Measurements from ENCODE around the gene CPA5. TPM values are rescaled to one million over a fixed set of nuclear protein-coding genes. Genes with fewer than 3 reads are reported as not detected.
"Not testable (repeated sequence)": the region's sequence is repeated elsewhere in the genome, so short reads cannot be mapped to it uniquely, and the experiment has no call there.

Gene CPA5
- total RNA-seq, 1 experiment from 2014 or later: not detected

GRCh38 chr7:130374507-130374906 is 29.9 kb downstream of the CPA5 start:
- no peak for DNase-seq (ENCODE audit: extremely low read depth, low read depth)

DNA sequence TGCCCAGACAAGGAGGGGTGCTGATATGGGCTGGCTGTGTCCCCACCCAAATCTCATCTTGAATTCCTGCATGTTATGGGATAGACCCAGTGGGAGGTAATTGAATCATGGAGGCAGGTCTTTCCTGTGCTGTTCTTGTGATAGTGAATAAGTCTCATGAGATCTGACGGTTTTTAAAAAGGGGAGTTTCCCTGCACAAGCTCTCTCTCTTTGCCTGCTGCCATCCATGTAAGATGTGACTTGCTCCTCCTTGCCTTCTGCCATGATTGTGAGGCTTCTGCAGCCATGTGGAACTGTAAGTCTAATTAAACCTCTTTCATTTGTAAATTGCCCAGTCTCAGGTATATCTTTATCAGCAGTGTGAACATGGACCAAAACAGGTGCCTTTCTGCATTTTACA is 31.8 kb downstream of the CPA5 start:
- DNase-seq (ENCODE audit: extremely low read depth, low read depth): not testable (repeated sequence)

DNA sequence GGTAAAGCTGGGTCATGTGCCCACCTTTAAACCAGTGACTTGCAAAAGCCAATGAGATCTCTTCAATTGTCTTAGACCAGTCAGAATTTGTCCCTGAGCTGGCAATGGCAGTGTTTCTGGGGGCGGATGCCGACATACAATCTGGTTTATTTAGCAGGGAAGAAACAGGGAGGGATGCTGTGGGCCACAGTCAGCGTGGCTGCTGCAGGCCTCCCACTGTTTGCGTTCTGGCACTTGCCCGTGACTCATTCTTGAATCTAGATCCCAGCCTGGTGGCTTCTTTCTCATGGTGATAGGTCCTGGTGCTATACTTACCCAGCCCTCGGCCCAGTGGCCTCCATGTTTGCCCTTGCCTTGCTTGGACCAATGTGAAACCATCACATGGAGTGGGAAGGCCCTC is 32.6 kb downstream of the CPA5 start:
- DNase-seq (ENCODE audit: extremely low read depth, low read depth): no peak

DNA sequence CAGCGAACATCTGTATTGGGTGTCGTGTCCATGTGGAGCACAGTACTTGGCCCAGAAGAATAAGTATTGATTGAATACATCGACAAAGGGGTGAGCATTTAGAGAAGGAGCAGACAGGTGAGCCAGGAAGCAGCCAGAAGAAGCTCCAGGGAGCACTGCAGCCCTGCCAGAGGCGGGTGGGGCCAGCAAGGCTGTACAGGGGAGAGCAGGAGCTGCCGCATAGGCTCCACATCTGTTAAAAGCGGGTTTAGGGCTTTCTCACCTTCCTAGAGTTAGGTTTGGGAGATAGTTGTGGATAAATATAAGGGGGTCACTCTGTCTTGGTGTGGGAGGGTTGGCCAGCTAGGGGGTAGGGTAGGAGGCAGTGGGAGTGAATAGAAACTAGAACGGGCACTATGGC is 34.4 kb downstream of the CPA5 start:
- DNase-seq (ENCODE audit: extremely low read depth, low read depth): no peak

GRCh38 chr7:130379532-130379920 is 34.9 kb downstream of the CPA5 start:
- DNase-seq (ENCODE audit: extremely low read depth, low read depth): no peak

- DNase-seq (ENCODE audit: extremely low read depth, low read depth): no peak
Measured at GRCh38 chr7:130379921-130380860, 35.6 kb downstream of the CPA5 start, which contains the start of gene CPA1. CPA1 (plus strand) TSS chr7:130380494; CDS start chr7:130380521, 27 bp downstream.

DNA sequence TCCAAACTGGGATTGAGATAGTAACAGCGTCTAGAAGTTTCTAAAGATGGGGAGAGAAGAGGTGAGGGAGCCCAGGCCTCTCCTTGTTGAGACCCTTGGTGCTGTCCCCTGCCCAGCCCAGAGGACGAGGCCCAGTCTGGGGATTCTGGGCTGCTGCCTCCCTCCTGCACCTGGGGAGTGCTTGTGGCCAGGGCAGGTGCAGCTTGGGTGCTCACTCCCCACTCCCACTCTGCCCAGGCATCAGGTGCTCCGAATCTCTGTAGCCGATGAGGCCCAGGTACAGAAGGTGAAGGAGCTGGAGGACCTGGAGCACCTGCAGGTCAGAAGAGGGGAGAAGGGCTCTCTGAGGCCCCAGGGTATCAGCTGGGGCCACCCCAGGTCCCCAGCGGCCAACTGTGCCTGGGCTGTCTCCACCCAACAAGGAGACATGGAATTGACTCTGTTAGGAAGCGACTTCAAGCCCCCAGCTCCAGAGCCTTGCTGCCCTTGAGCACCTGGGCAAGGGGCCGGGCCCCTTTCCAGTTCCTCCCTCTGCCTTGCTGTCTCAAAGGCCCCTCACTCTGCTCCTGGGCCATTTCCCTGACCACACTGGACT is 36.3 kb downstream of the CPA5 start:
- no peak for DNase-seq (ENCODE audit: extremely low read depth, low read depth)

DNA sequence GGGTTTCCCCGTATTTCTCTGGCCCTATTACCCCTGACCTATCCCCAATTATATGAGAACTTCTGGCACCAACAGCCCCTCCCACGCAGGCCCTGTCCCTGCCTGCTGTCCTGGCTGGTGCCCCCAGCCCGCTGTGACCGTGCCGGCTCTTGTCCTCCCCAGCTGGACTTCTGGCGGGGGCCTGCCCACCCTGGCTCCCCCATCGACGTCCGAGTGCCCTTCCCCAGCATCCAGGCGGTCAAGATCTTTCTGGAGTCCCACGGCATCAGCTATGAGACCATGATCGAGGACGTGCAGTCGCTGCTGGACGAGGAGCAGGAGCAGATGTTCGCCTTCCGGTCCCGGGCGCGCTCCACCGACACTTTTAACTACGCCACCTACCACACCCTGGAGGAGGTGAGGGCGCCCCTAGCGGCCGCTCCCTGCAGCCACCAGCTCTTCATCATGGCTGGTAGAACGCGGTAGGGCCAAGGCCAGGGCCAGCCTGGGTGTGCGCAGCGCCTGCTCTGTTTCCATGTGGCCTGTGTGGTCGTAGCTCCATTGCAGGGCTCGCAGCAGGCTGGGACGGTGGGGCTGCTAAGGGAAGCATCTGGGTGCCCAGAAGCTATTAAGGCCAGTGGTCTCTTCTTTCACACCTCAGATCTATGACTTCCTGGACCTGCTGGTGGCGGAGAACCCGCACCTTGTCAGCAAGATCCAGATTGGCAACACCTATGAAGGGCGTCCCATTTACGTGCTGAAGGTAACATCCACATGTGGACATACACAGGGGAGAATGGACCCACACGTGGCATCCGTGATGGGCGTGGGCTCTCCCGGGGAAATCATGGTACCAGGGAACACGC is 37.1 kb downstream of the CPA5 start:
- no peak for DNase-seq (ENCODE audit: extremely low read depth, low read depth)

- DNase-seq (ENCODE audit: extremely low read depth, low read depth): no peak
Measured at GRCh38 chr7:130383187-130383980, 38.8 kb downstream of the CPA5 start.

GRCh38 chr7:130384371-130384801 is 39.8 kb downstream of the CPA5 start:
- no peak for DNase-seq (ENCODE audit: extremely low read depth, low read depth)

DNA sequence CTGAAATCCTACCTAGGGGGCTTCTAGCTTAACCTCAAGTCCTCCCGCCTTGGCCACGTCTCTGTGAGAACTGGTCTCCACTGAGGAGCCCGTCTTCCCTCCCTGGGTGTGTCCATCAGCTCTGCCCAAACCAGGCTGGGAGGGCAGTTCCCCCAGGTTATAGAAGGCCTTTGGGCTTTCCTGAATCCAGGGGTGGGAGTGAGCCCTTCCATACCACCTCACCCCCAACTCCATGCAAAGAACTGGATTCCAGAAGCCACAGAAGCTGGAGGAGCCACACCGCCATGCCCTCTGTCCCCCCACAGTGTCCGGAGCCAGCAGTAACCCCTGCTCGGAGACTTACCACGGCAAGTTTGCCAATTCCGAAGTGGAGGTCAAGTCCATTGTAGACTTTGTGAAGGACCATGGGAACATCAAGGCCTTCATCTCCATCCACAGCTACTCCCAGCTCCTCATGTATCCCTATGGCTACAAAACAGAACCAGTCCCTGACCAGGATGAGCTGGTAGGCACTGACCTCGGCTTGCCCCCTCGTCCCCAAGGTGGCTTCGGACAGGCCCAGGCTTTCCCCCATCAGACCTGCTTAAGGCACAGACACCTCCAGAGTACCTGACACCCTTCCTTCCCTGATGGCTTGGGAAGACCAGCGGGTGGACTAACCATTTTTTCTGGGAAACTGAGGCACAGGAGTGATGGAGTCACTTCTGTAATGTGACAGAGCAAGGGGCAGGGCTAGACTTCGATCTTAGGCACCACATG is 40.4 kb downstream of the CPA5 start:
- DNase-seq (ENCODE audit: extremely low read depth, low read depth): no peak

DNA sequence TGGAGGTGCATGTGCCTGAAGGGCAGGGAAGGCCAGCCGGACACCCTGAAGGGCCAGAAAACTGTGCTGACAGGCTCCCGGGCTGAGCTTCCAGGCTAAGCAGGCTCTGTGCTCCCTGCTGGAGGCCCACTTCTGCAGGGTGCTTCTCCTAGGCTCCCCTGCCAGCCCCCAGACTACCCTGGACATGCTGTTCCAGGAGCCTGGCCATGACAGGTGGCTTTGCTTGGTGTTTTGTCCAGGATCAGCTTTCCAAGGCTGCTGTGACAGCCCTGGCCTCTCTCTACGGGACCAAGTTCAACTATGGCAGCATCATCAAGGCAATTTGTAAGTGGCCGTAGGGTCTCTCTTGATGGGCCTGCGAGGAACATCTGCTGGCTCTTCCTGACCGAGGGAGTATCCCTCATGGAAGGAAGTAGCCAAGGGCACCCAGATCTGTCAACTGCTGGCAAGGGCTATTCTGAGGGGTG is 41.0 kb downstream of the CPA5 start:
- DNase-seq (ENCODE audit: extremely low read depth, low read depth): no peak

DNA sequence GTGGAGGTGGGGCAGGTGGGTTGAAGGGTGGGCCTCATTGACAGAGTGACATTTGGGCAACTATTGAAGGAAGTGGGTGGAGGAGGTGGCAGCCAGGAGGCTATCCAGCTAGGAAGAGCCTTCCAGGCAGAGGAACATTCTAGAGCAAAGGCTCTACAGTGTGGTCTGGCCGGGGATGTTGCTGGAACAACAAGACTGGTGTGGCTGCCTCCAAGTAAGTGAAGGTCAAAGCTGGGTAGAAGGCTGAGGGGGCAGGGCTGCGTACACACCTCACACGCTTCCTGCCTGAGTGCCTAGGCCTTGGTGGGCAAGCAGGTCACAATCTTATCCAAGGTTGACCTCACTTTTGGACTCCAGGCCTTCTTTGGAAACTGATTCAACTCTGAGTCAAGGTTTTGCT is 42.3 kb downstream of the CPA5 start:
- DNase-seq (ENCODE audit: extremely low read depth, low read depth): no peak

- no peak for DNase-seq (ENCODE audit: extremely low read depth, low read depth)
Measured at GRCh38 chr7:130387306-130387627, 42.7 kb downstream of the CPA5 start.

GRCh38 chr7:130387628-130388403 is 43.2 kb downstream of the CPA5 start:
- no peak for DNase-seq (ENCODE audit: extremely low read depth, low read depth)

- no peak for DNase-seq (ENCODE audit: extremely low read depth, low read depth)
Measured at GRCh38 chr7:130388671-130389070, 44.1 kb downstream of the CPA5 start.

DNA sequence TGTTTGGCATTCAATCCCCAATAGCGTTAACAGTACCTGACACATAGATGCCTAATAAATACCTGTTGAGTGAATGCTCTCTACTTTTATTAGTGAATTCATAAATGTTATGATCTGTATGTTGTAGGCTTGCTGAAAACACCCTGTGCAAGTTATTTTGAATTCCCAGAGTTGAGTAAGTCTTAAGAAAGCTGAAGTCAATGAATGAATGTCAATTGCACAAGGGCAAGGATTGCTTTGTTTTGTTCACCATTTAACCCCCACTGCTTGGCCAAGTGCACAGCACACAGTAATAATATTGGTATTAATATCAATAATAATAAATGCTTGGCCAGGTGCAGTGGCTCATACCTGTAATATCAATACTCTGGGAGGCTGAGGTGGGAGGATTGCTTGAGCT is 45.9 kb downstream of the CPA5 start:
- no peak for DNase-seq (ENCODE audit: extremely low read depth, low read depth)

GRCh38 chr7:130393101-130393561 is 48.5 kb downstream of the CPA5 start:
- DNase-seq (ENCODE audit: extremely low read depth, low read depth): no peak

All from NCI-H460 (cell line).